Testis (tissue), 2 donors: Measurements from ENCODE around the gene HPN.

Experiments used
- POLR2A ChIP-seq: fragments of 450-650 bp; IDR thresholded peaks from one replicate; pipeline ENCODE4 v1.6.1; 2017; ENCODE audit warnings: antibody characterized with exemption, mild to moderate bottlenecking, moderate library complexity
- TF ChIP-seq, protein P1 (sequence below), 3 experiments: fragments of 450-650 bp in 2 of 3; fragments of 200-600 bp in 1 of 3; sonication (generic) in 1 of 3; IDR thresholded peaks; one replicate each; pipeline ENCODE4 v1.5.1; 2016 to 2019; ENCODE audit warnings: antibody characterized with exemption in 3 of 3, mild to moderate bottlenecking in 2 of 3, moderate library complexity in 1 of 3

DNA sequence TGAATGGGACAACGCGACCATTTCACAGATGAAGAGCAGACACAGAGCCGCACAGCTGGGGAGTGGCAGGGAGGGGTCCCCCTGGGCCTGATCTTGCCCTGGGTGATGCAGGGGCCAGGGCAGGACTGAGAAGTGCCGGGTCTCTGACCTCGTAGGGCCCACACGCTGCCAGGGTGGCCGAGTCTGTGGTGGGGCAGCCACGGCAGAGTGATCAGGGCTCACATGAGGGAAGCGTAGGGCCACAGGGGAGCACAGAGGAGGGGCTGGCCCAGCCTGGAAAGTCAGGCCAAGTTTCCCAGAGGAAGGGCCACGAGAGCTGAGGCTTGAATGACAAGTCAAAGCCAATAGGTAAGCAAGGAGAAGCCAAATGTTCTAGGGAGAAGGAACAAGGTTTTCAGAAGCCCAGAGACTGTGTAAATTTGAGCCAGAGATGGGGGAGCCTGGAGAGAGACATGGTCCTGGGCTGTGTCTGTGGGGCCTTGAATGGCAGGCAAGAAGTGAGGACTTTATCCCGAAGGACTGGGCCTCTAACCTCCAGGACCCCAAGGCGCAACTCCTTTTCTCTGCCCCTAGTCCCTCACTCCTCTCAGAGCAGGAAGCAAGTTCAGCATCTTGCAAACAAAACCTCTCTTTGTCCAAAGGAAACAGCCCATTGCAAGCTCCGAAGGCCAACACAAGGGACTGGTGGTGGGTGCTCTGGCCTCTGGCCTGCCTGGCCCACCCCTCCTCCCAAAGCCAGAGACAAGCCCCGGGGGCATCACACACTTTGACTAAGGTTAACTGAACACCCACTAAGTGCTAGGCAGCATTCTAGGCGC, 42.4 kb downstream of the HPN start:
- TF ChIP-seq, protein P1, sequence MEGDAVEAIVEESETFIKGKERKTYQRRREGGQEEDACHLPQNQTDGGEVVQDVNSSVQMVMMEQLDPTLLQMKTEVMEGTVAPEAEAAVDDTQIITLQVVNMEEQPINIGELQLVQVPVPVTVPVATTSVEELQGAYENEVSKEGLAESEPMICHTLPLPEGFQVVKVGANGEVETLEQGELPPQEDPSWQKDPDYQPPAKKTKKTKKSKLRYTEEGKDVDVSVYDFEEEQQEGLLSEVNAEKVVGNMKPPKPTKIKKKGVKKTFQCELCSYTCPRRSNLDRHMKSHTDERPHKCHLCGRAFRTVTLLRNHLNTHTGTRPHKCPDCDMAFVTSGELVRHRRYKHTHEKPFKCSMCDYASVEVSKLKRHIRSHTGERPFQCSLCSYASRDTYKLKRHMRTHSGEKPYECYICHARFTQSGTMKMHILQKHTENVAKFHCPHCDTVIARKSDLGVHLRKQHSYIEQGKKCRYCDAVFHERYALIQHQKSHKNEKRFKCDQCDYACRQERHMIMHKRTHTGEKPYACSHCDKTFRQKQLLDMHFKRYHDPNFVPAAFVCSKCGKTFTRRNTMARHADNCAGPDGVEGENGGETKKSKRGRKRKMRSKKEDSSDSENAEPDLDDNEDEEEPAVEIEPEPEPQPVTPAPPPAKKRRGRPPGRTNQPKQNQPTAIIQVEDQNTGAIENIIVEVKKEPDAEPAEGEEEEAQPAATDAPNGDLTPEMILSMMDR (IDR thresholded peaks at IDR 0.05), result no peak
- no peak for TF ChIP-seq POLR2A
